ENCODE results near the gene ELMO1. TPM values are rescaled to one million over a fixed set of nuclear protein-coding genes. Genes with fewer than 3 reads are reported as not detected.

The ELMO1 gene
- total RNA-seq, 1 experiment from 2014 or later: not detected

DNA sequence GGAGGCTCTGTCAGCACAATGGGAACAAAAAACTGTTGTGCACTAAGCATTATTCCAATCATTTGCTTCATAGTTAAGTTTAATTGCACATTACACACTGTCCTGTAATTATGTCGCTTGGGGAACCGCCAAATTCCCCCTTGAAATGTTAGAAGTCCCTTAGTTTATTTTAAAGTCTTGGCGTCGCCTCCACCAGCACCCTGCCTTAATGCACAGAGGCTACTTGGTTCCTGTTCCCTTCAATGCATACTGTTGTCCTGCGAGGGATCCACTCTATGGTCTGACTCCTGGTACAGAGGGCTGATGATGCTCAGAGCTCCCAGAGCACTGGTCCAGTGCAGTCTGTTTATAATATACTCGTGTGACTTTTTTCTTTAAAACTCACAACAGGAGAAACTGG lies 330.7 kb downstream of the ELMO1 start:
- Histone ChIP-seq H3K27ac (no peak overlapping the region), H3K27me3 (replicated peaks) (no peaks in the 10 kb centered on the region), H3K4me3 (no peak overlapping the region), H3K9me3 (replicated peaks) (no peaks in the 10 kb centered on the region), H3K36me3 (no peaks in the 10 kb centered on the region), H3K4me1 (replicated peaks) (peaks cover 6% of the 10 kb centered on the region; the same call in 1 of the 2 replicates)
- DNase-seq (ENCODE audit: low read depth in 1 of 2, low spot score in 2 of 2): no peak

DNA sequence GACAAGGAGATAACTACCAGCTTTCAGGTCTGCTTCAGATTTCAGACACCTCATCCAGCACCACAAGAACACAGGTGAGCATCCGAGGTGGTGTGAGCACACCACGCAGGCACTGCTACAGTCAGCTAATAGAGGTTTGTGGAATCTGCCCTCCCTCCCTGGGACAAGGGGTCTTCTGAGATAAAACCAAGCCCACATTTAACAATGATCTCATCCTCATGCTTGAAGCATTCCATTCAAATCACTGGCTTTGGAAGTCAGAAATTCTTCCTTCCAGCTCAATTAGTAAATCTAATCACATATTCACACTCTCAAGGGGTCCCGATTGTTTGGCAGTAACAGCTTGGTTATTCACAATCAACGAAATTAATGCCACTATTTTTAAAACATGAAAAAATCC lies 331.4 kb downstream of the ELMO1 start:
- Histone ChIP-seq H3K27ac (no peak overlapping the region), H3K4me3 (no peak overlapping the region), H3K4me1 (replicated peaks) (peaks cover 6% of the 10 kb centered on the region; the same call in 1 of the 2 replicates), H3K9me3 (replicated peaks) (no peaks in the 10 kb centered on the region), H3K27me3 (replicated peaks) (no peaks in the 10 kb centered on the region), H3K36me3 (no peaks in the 10 kb centered on the region)
- no peak for DNase-seq (ENCODE audit: low read depth in 1 of 2, low spot score in 2 of 2)

DNA sequence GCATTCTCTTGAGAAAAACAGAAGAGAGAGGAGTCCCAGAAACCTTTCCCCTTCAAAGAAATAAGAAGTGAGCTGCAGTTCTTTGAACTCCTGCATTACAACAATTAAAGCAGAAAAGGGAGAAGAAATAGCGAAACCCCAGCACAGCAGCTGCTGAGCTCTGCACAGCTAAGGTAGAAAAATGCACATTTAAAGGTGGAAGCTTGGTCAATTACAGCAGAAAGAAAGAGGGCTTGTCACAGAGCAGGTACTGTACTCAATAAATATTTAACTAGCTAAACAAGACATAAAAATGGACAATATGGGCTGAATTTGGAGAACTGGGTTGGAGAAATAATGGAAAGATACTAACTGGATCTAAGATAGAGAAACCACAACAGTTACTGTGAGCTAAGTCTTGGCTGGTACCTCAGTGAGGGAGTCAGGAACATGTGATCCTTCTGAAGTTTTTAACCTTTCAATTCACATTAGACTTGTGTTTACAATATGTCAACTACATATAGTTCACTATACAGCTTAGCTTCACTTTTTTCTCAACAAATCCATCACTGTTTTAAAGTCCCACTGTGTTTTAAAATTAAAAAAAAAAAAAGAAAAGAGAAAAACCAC lies 332.5 kb downstream of the ELMO1 start:
- DNase-seq (ENCODE audit: low read depth in 1 of 2, low spot score in 2 of 2): no peak
- H3K4me3 ChIP-seq: no peak overlapping the region

DNA sequence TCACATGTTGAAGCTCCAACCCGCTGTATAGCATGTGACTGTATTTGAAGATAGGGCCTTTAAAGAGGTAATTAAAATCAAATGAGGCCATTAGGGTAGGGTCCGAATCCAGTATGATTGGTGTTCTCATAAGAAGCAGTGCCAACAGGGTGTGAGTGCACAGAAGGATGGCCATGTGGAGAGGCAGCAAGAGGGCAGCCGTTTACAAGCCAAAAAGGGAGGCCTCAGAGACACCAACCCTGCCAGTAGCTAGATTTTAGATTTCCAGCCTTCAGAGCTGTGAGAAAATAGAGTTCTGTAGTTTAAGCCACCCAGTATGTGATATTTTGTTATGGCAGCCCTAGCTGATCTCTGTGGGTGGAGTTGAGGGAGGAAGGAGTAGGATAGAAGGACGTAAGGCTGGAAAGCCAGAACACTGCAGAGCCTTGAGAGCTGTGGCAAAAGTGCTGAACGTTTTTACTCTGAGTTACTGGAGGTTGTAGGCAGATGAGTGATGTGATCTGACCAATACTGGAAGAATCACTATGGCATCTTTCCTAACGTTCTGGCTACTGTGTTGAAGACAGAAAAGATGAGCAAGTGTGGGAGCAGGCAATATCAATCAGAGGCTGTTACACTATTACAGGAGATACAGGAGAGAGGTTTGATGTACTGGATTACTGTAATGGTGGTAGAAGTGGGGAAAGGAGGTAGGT lies 334.9 kb downstream of the ELMO1 start:
- Histone ChIP-seq H3K9me3 (replicated peaks) (no peaks in the 10 kb centered on the region), H3K27me3 (replicated peaks) (no peaks in the 10 kb centered on the region), H3K36me3 (no peaks in the 10 kb centered on the region), H3K4me1 (replicated peaks) (peaks cover 11% of the 10 kb centered on the region), H3K27ac (no peak overlapping the region), H3K4me3 (no peak overlapping the region)
- DNase-seq (ENCODE audit: low read depth in 1 of 2, low spot score in 2 of 2): no peak

More for the DNA sequence above, 332.5 kb downstream of the ELMO1 start:
- Histone ChIP-seq H3K4me1 (replicated peaks) (peaks cover 6% of the 10 kb centered on the region; the same call in 1 of the 2 replicates), H3K36me3 (no peaks in the 10 kb centered on the region), H3K9me3 (replicated peaks) (no peaks in the 10 kb centered on the region), H3K27me3 (replicated peaks) (no peaks in the 10 kb centered on the region), H3K27ac (no peak overlapping the region)

DNA sequence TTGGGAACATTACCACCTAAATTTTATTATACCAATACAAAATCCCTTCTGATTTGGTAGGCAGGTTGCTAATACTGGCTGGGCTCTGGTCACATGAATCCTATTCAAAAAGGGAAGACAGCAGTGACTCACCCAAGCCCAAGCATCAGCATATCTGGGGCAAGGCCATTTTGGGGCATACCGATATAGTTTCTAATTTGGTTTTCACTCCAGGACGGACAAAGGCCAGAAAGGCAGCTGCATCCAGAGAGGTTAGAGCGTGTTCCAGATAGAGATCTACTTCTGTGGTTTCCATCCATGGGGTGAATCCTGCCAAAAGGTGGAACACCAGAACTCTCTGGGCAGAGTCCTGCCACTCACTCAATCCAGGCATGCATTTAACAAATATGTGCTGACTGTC lies 335.8 kb downstream of the ELMO1 start:
- Histone ChIP-seq H3K9me3 (replicated peaks) (no peaks in the 10 kb centered on the region), H3K27ac (no peak overlapping the region), H3K4me3 (no peak overlapping the region), H3K27me3 (replicated peaks) (no peaks in the 10 kb centered on the region), H3K36me3 (no peaks in the 10 kb centered on the region), H3K4me1 (replicated peaks) (peaks cover 17% of the 10 kb centered on the region)
- DNase-seq (ENCODE audit: low read depth in 1 of 2, low spot score in 2 of 2): no peak

DNA sequence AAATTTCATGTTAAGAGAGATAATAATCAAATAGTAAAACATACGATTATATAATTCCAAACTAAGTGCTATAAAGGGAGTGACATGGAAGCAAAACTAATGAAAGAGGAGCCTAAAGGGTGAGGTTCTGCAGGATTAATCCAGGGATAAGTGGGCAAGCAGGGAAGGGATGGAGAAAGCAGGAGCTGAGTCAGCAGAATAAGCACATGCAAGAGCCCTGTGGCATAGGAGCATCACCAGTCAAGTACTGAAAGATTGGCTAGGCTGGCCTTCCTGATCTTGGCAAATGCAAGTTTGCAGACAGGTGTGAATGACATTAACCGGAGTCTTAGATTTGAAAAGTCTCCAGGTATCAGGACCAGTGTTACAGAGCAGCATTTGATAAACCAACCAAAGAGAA lies 336.4 kb downstream of the ELMO1 start:
- H3K4me3 ChIP-seq: no peak overlapping the region
- H3K36me3 ChIP-seq: no peaks in the 10 kb centered on the region
- DNase-seq (ENCODE audit: low read depth in 1 of 2, low spot score in 2 of 2): no peak
- no peaks in the 10 kb centered on the region for H3K27me3 ChIP-seq (replicated peaks)
- no peaks in the 10 kb centered on the region for H3K9me3 ChIP-seq (replicated peaks)
- peaks cover 17% of the 10 kb centered on the region for H3K4me1 ChIP-seq (replicated peaks)
- H3K27ac ChIP-seq: no peak overlapping the region

DNA sequence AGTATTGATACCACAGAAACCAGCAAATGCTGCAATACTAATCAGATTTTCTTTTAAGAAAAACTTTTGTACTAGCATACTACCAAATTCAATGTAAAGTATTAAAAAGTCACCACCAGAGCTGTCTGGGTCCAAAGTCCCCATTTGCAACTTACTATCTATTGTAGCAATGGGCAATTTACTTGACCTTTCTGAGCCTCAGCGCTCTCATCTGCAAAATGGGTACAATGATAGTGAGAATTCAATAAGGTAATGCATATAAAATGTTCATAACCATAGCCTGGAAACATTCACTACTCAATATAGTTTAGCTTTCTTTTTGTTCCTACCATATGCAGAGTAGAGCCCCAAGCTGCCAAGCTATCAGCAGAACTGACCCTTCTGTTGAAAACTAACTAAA lies 337.2 kb downstream of the ELMO1 start:
- peaks cover 17% of the 10 kb centered on the region for H3K4me1 ChIP-seq (replicated peaks)
- H3K4me3 ChIP-seq: no peak overlapping the region
- H3K27ac ChIP-seq: no peak overlapping the region
- H3K9me3 ChIP-seq (replicated peaks): no peaks in the 10 kb centered on the region
- no peaks in the 10 kb centered on the region for H3K27me3 ChIP-seq (replicated peaks)
- no peaks in the 10 kb centered on the region for H3K36me3 ChIP-seq
- DNase-seq (ENCODE audit: low read depth in 1 of 2, low spot score in 2 of 2): no peak

DNA sequence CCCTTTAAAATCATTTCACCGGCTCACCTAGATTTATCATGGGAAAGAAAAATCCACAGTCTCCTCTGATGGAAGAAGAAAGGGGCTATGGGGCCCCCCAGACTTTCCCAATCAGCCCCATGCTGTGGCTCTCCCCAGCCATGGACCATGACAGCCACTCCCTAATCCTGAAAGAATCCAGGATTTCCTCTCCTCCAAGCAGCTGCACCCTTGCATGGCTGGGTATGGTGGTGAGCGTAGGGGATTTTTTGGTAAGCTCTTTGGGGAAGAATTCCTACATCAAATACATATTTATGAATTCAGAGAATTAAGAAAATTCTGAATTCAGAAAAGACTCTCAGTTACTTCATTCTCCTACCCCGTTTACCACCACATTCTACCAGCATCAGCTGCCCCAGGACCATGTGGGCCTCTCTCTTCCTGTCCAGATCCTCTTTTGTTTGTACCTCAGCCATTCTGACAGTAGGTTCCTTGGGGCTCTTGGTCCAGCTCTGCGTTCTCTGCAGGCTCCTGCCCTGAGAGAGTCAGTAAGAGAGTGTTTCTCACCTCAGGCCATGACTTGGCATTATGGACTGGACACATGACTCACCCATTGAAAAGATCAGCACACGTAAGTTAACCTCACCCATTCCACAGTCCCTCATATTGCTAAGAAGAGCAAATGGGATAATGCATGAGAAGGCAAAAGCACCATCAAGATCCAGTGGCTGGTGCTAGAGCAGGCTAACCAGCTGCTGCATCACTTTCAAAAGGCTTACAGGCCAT lies 337.8 kb downstream of the ELMO1 start:
- H3K4me1 ChIP-seq (replicated peaks): peaks cover 17% of the 10 kb centered on the region
- no peaks in the 10 kb centered on the region for H3K36me3 ChIP-seq
- DNase-seq (ENCODE audit: low read depth in 1 of 2, low spot score in 2 of 2): no peak
- no peak overlapping the region for H3K27ac ChIP-seq
- H3K9me3 ChIP-seq (replicated peaks): no peaks in the 10 kb centered on the region
- no peaks in the 10 kb centered on the region for H3K27me3 ChIP-seq (replicated peaks)
- no peak overlapping the region for H3K4me3 ChIP-seq

DNA sequence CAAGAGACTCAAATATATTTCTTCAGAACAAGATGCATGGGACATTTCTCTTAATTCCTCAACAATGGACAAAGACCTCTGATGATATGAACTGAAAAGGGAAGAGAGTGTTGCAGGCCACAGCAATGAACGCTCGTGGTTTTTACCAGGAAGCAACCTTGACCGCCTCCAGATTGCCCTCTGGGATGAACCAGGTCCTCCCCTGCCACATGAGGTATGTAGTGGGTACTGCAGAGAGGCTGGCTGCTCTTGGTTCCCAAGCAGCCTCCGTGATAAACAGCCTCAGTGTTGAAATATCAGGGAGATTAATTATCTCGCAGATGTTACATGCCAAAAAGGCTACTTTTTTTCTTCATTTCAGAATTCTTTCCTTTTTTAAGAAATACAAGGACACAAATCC lies 338.8 kb downstream of the ELMO1 start:
- no peaks in the 10 kb centered on the region for H3K36me3 ChIP-seq
- H3K4me1 ChIP-seq (replicated peaks): peaks cover 17% of the 10 kb centered on the region
- no peaks in the 10 kb centered on the region for H3K9me3 ChIP-seq (replicated peaks)
- H3K27me3 ChIP-seq (replicated peaks): no peaks in the 10 kb centered on the region
- no peak overlapping the region for H3K4me3 ChIP-seq
- H3K27ac ChIP-seq: no peak overlapping the region
- DNase-seq (ENCODE audit: low read depth in 1 of 2, low spot score in 2 of 2): peak in 1 of 2 experiments; percentile 16

DNA sequence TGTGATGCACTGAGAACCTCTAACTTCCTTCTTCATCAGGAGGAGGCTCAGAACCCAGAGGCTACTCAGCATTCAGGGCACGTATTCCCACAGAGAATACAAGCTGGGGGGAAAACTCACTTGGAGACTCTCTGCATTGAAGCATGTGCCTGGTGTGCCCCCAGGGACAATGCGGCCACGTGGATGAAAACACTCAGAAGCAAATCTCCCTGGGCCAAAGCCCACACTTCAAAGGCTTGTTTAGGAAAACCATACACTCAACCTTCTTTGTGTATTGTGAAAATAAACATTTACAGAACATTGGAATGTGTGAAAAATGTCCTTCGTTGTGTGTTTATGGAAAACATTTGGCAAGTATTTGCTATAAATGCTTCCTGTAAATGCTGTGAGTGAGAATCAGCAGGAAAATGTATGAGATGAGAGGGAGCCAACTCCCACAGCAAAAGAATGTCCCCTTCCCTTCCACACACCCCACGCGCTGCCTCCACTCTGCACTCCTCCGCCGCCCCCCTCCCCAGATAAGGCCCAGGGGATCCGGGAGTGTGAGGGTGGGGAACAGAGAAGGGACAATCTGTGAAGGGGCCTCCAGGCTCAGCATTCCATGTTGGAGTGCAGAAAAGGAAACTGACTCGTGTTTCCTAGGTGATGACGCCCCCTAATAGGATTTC lies 339.5 kb downstream of the ELMO1 start:
- DNase-seq (ENCODE audit: low read depth in 1 of 2, low spot score in 2 of 2): peak; percentile 67 to 78
- Histone ChIP-seq H3K4me3 (no peak overlapping the region), H3K4me1 (replicated peaks) (peaks cover 17% of the 10 kb centered on the region), H3K9me3 (replicated peaks) (no peaks in the 10 kb centered on the region), H3K27ac (no peak overlapping the region), H3K27me3 (replicated peaks) (no peaks in the 10 kb centered on the region), H3K36me3 (no peaks in the 10 kb centered on the region)

DNA sequence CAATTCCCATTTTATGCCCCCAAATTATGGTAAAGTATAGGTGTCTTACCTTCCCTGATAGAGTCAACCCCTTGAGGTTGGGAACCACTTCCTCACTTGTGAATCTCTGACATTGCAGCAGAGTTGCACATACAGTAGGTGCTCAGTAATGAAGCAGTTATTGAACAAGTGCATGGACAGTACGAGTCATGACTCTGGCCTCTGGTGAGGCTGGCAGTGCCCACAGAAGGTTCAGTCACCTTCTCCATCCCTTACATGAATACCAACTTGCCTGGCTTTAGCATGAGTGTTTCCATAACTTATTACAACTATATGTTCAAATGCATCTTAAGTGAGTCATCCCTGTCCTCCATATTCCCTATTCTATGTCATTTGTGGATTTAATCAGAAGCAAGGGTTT lies 340.0 kb downstream of the ELMO1 start:
- DNase-seq (ENCODE audit: low read depth in 1 of 2, low spot score in 2 of 2): no peak
- no peaks in the 10 kb centered on the region for H3K27me3 ChIP-seq (replicated peaks)
- peaks cover 17% of the 10 kb centered on the region for H3K4me1 ChIP-seq (replicated peaks)
- no peak overlapping the region for H3K4me3 ChIP-seq
- no peak overlapping the region for H3K27ac ChIP-seq
- no peaks in the 10 kb centered on the region for H3K36me3 ChIP-seq
- H3K9me3 ChIP-seq (replicated peaks): no peaks in the 10 kb centered on the region

DNA sequence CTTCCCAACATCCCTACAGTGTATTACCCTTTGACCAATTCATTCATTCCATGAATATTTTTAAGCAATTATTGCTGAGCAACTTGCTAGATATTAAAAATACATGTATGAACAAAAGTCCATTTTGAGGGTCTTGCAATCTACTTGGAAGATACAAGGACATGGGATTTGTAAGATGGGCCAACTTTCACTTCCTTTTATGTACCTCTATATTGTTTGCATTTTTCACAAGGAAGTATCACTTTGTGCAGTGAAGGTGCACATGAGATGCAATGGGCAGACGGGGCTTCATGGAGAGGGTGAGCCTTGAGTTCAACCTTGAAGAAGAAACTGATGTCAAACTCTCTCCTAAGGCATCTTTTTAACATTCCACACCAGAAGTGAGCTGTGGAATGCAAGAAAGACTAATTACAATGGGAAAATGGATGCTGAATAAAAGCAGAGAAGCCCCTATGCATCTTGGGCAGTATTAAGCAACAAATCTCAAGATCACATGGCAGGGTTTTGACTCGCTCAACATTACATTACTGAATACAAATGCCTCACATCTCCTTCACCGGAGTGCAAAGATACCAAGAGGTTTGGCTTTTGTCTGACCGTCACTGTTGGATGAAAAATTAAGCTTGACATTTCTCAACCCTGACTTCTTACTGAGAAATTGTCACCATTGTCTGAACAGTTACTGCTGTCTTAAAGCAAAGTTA lies 341.5 kb downstream of the ELMO1 start:
- Histone ChIP-seq H3K4me3 (no peak overlapping the region), H3K9me3 (replicated peaks) (no peaks in the 10 kb centered on the region), H3K27me3 (replicated peaks) (no peaks in the 10 kb centered on the region), H3K36me3 (no peaks in the 10 kb centered on the region), H3K4me1 (replicated peaks) (peaks cover 17% of the 10 kb centered on the region), H3K27ac (no peak overlapping the region)
- DNase-seq (ENCODE audit: low read depth in 1 of 2, low spot score in 2 of 2): no peak

DNA sequence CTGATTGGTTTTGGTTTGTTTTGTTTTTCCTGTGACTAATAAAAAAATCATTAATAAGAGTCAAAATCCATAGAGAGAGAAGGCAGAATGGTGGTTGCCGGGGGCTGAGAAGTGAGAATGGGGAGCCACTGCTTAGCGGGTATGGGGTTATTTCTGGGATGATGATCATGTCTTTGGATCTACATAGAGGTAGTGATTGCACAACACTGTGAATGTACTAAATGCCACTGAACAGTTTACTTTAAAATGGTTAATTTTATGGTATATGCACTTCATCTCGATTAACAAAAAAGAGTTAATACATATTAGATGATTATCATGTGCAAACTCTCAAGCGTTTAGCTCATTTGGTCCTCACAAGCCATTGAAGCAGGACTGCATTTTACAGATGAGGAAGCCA lies 342.9 kb downstream of the ELMO1 start:
- Histone ChIP-seq H3K27me3 (replicated peaks) (no peaks in the 10 kb centered on the region), H3K36me3 (no peaks in the 10 kb centered on the region), H3K9me3 (replicated peaks) (no peaks in the 10 kb centered on the region), H3K4me1 (replicated peaks) (peaks cover 17% of the 10 kb centered on the region), H3K27ac (no peak overlapping the region), H3K4me3 (no peak overlapping the region)
- no peak for DNase-seq (ENCODE audit: low read depth in 1 of 2, low spot score in 2 of 2)
